ENCODE data around the gene MYOG.

Gene MYOG

GRCh38 chr1:203120325-203121153, 34.7 kb upstream of the MYOG start:
- Mint-ChIP-seq H3K27me3 (ENCODE audit: low read depth, poor library complexity) (peaks cover 43% of the 10 kb centered on the region), H3K4me1 (peaks cover 24% of the 10 kb centered on the region), H3K36me3 (ENCODE audit: low read depth) (no peaks in the 10 kb centered on the region), H3K27ac (peak overlapping the region; percentile 7), H3K9me3 (no peaks in the 10 kb centered on the region), H3K4me3 (no peak overlapping the region)
- no peak for TF ChIP-seq CTCF (IDR thresholded peaks at IDR 0.05)
- DNase-seq: no peak

GRCh38 chr1:203117611-203118575, 32.1 kb upstream of the MYOG start:
- TF ChIP-seq CTCF (IDR thresholded peaks at IDR 0.05): peak; percentile 84
- peaks cover 30% of the 10 kb centered on the region for H3K27me3 Mint-ChIP-seq (ENCODE audit: low read depth, poor library complexity)
- no peak overlapping the region for H3K4me3 Mint-ChIP-seq
- peaks cover 11% of the 10 kb centered on the region for H3K4me1 Mint-ChIP-seq
- no peaks in the 10 kb centered on the region for H3K36me3 Mint-ChIP-seq (ENCODE audit: low read depth)
- no peak overlapping the region for H3K27ac Mint-ChIP-seq
- H3K9me3 Mint-ChIP-seq: no peaks in the 10 kb centered on the region
- peak; percentile 92 for DNase-seq

- Mint-ChIP-seq H3K4me3 (no peak overlapping the region), H3K36me3 (ENCODE audit: low read depth) (no peaks in the 10 kb centered on the region), H3K27ac (no peak overlapping the region), H3K27me3 (ENCODE audit: low read depth, poor library complexity) (peaks cover 24% of the 10 kb centered on the region), H3K9me3 (no peaks in the 10 kb centered on the region), H3K4me1 (peaks cover 5% of the 10 kb centered on the region)
- no peak for TF ChIP-seq CTCF (IDR thresholded peaks at IDR 0.05)
- no peak for DNase-seq
Measured at GRCh38 chr1:203116091-203116820, 30.4 kb upstream of the MYOG start.

DNA sequence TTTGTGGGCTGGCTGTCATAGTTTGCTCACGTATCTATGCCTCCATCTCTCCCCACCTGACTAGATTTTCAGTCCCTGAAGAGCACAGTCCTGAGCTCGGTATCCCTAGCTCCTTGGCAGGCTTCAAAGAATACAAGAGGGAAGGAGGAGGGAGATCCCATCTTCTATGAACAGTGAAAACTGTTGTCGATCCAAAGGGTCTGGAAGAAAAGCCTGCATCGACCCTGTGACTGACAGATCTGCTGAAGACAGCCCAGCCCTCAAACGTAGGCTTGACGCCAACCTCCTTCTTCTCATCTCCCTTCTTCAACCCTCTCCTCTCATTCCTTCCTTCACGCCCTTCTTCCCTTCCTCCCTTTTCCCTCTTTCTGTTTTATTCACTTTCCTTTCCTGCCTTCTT, 28.4 kb upstream of the MYOG start:
- H3K27ac Mint-ChIP-seq: no peak overlapping the region
- H3K36me3 Mint-ChIP-seq (ENCODE audit: low read depth): no peaks in the 10 kb centered on the region
- H3K9me3 Mint-ChIP-seq: peaks cover 2% of the 10 kb centered on the region
- no peak for DNase-seq
- TF ChIP-seq CTCF (IDR thresholded peaks at IDR 0.05): no peak
- H3K4me1 Mint-ChIP-seq: no peaks in the 10 kb centered on the region
- H3K27me3 Mint-ChIP-seq (ENCODE audit: low read depth, poor library complexity): peaks cover 34% of the 10 kb centered on the region
- no peak overlapping the region for H3K4me3 Mint-ChIP-seq

DNA sequence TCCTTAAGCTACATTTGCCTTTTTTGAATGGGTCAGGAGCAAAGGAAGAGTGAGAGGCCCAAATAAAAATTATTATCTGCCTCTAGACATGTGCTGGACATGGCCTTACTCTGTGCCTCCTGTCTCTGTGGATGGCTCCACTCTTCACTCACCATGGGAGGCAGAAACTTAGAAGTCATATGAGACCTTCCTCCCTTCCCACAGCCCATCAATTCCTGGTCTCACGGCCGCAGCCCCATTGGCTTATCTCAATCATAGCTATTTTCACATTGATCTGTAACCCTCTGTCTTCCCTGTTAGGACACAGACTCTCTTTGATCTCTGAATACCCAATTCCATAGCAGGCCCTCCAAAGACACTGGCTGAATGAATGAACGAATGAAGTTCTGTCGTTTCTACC, 27.5 kb upstream of the MYOG start:
- TF ChIP-seq CTCF (IDR thresholded peaks at IDR 0.05): no peak
- H3K4me1 Mint-ChIP-seq: no peaks in the 10 kb centered on the region
- peaks cover 4% of the 10 kb centered on the region for H3K9me3 Mint-ChIP-seq
- peaks cover 43% of the 10 kb centered on the region for H3K27me3 Mint-ChIP-seq (ENCODE audit: low read depth, poor library complexity)
- H3K36me3 Mint-ChIP-seq (ENCODE audit: low read depth): no peaks in the 10 kb centered on the region
- no peak overlapping the region for H3K4me3 Mint-ChIP-seq
- H3K27ac Mint-ChIP-seq: no peak overlapping the region
- no peak for DNase-seq

All from nephron progenitor cell (in vitro differentiated cells).